Neural cell (in vitro differentiated cells): ENCODE measurements around the gene ZNF276. TPM values are rescaled to one million over a fixed set of nuclear protein-coding genes. Genes with fewer than 3 reads are reported as not detected.

ENCODE experiments used
- H2AFZ ChIP-seq: fragments of 200-600, 300-800 bp; sonication (generic), shearing (Covaris generic); 2 replicates; pipeline ENCODE4 v1.6.0; 2014; ENCODE audit warnings: low read depth, mild to moderate bottlenecking, antibody characterized with exemption, low read length, moderate library complexity
- H3F3A ChIP-seq: fragments of 200-600 bp; shearing (Covaris generic); 2 replicates; pipeline ENCODE4 v1.6.1; 2016; ENCODE audit warnings: mild to moderate bottlenecking, moderate library complexity, mixed read lengths, antibody characterized with exemption, low read length; ENCODE audit not compliant: insufficient read depth, poor library complexity, severe bottlenecking
- H3K27ac ChIP-seq: fragments of 200-600, 300-800 bp; sonication (generic), shearing (Covaris generic); 2 replicates; pipeline ENCODE4 v1.5.1; 2014; ENCODE audit warnings: mild to moderate bottlenecking, low read length, moderate library complexity
- H3K27me3 ChIP-seq: fragments of 300-800, 200-600 bp; sonication (generic), shearing (Covaris generic); 2 replicates; pipeline ENCODE4 v1.6.0; 2014; ENCODE audit warnings: mild to moderate bottlenecking, low read depth, low read length, moderate library complexity; ENCODE audit not compliant: insufficient read depth
- H3K36me3 ChIP-seq: fragments of 300-800, 200-600 bp; sonication (generic), shearing (Covaris generic); 2 replicates; pipeline ENCODE4 v1.5.1; 2014; ENCODE audit warnings: mild to moderate bottlenecking, antibody characterized with exemption, low read length, moderate library complexity; ENCODE audit not compliant: insufficient read depth
- H3K4me2 ChIP-seq: fragments of 300-800, 200-600 bp; sonication (generic), shearing (Covaris generic); 2 replicates; pipeline ENCODE4 v1.6.0; 2014; ENCODE audit warnings: mild to moderate bottlenecking, low read length
- H3K4me3 ChIP-seq: fragments of 300-800, 200-600 bp; sonication (generic), shearing (Covaris generic); 2 replicates; pipeline ENCODE4 v1.5.1; 2014; ENCODE audit warnings: mild to moderate bottlenecking, low read length, moderate library complexity
- H3K79me2 ChIP-seq: fragments of 200-600 bp; shearing (Covaris generic); replicated peaks from 2 replicates; pipeline ENCODE4 v1.6.0; 2014; ENCODE audit warnings: mild to moderate bottlenecking, low read length, moderate library complexity; ENCODE audit not compliant: insufficient read depth
- H3K9ac ChIP-seq: fragments of 300-800, 200-600 bp; sonication (generic), shearing (Covaris generic); 2 replicates; pipeline ENCODE4 v1.6.1; 2016; ENCODE audit warnings: mild to moderate bottlenecking, low read length, mixed read lengths
- H3K9me2 ChIP-seq: fragments of 200-600 bp; shearing (Covaris generic); 2 replicates; pipeline ENCODE4 v1.6.1; 2016; ENCODE audit warnings: mild to moderate bottlenecking, low read length, mixed read lengths; ENCODE audit not compliant: insufficient read depth
- H3K9me3 ChIP-seq: fragments of 200-600, 300-800 bp; sonication (generic), shearing (Covaris generic); 2 replicates; pipeline ENCODE4 v1.6.1; 2016; ENCODE audit warnings: mild to moderate bottlenecking, mixed run types, low read length, moderate library complexity, mixed read lengths
- H4K20me1 ChIP-seq: fragments of 200-600 bp; shearing (Covaris generic); 2 replicates; pipeline ENCODE4 v1.6.1; 2016; ENCODE audit warnings: mild to moderate bottlenecking, mixed run types; ENCODE audit not compliant: insufficient read depth
- CTCF ChIP-seq: fragments of 450-650 bp; IDR thresholded peaks from 2 replicates; pipeline ENCODE4 v1.5.1; 2014; ENCODE audit warnings: antibody characterized with exemption, mild to moderate bottlenecking, moderate library complexity; ENCODE audit not compliant: poor library complexity, severe bottlenecking
- EP300 ChIP-seq: fragments of 450-650 bp; conservative IDR thresholded peaks from 2 replicates; pipeline ENCODE4 v1.6.1; 2014; ENCODE audit warnings: antibody characterized with exemption, mild to moderate bottlenecking, moderate library complexity; ENCODE audit not compliant: poor library complexity, severe bottlenecking
- EZH2 ChIP-seq: fragments of 200-600, 300-800 bp; shearing (Covaris generic), sonication (generic); IDR thresholded peaks from 2 replicates; pipeline ENCODE4 v1.6.1; 2014; ENCODE audit warnings: antibody characterized with exemption, low read length, borderline replicate concordance, mild to moderate bottlenecking; ENCODE audit not compliant: insufficient read depth, poor library complexity, severe bottlenecking
- MXI1 ChIP-seq: fragments of 450-650 bp; conservative IDR thresholded peaks from 2 replicates; pipeline ENCODE4 v1.6.1; 2014; ENCODE audit warnings: antibody characterized with exemption, mild to moderate bottlenecking; ENCODE audit not compliant: poor library complexity, severe bottlenecking
- POLR2AphosphoS5 ChIP-seq: IDR thresholded peaks from 2 replicates; pipeline ENCODE4 v1.6.1; 2012
- RAD21 ChIP-seq: fragments of 450-650 bp; conservative IDR thresholded peaks from 2 replicates; pipeline ENCODE4 v1.6.1; 2014; ENCODE audit warnings: antibody characterized with exemption, mild to moderate bottlenecking, moderate library complexity
- REST ChIP-seq: IDR thresholded peaks from 2 replicates; pipeline ENCODE4 v1.6.1; 2012; ENCODE audit warnings: borderline replicate concordance
- SMC3 ChIP-seq: fragments of 450-650 bp; conservative IDR thresholded peaks from 2 replicates; pipeline ENCODE4 v1.6.1; 2014; ENCODE audit warnings: antibody characterized with exemption, mild to moderate bottlenecking, moderate library complexity; ENCODE audit not compliant: poor library complexity
- TAF1 ChIP-seq: IDR thresholded peaks from 2 replicates; pipeline ENCODE4 v1.6.1; 2012; ENCODE audit warnings: low read depth
- polyA plus RNA-seq: library from polyadenylated mRNA; depleted of rRNA; stranded (reverse); fragments of >200 nt; gene quantifications from 2 replicates; pipeline ENCODE4 v1.2.3, GENCODE V29; 2014

The ZNF276 gene
- polyA plus RNA-seq, 1 donor from 2014 or later: 35.4 TPM

GRCh38 chr16:89765292-89765830 lies 44.0 kb downstream of the ZNF276 start:
- H3K9ac ChIP-seq: no peak overlapping the region
- no peak overlapping the region for H2AFZ ChIP-seq
- no peaks in the 10 kb centered on the region for H3K79me2 ChIP-seq
- no peak overlapping the region for H3K27ac ChIP-seq
- H3F3A ChIP-seq: no peaks in the 10 kb centered on the region
- H3K4me3 ChIP-seq: no peak overlapping the region
- H3K9me2 ChIP-seq: no peaks in the 10 kb centered on the region
- H3K4me2 ChIP-seq: no peak overlapping the region
- no peaks in the 10 kb centered on the region for H4K20me1 ChIP-seq
- no peaks in the 10 kb centered on the region for H3K36me3 ChIP-seq
- H3K27me3 ChIP-seq: no peaks in the 10 kb centered on the region
- TF ChIP-seq CTCF: no peak
- no peak for TF ChIP-seq REST
- no peak for TF ChIP-seq EZH2
- no peak for TF ChIP-seq TAF1
- no peak for TF ChIP-seq SMC3
- no peak for TF ChIP-seq POLR2AphosphoS5
- TF ChIP-seq MXI1: no peak
- TF ChIP-seq EP300: no peak
- no peak for TF ChIP-seq RAD21
- no peaks in the 10 kb centered on the region for H3K9me3 ChIP-seq

- Histone ChIP-seq H3K27me3 (no peaks in the 10 kb centered on the region), H3K9me2 (no peaks in the 10 kb centered on the region), H2AFZ (no peak overlapping the region), H3K36me3 (no peaks in the 10 kb centered on the region), H3K4me2 (no peak overlapping the region), H3F3A (no peaks in the 10 kb centered on the region), H3K4me3 (no peak overlapping the region), H3K9me3 (no peaks in the 10 kb centered on the region), H4K20me1 (no peaks in the 10 kb centered on the region), H3K9ac (no peak overlapping the region), H3K79me2 (no peaks in the 10 kb centered on the region), H3K27ac (no peak overlapping the region)
- TF ChIP-seq POLR2AphosphoS5 (no peak), EZH2 (no peak), TAF1 (no peak), MXI1 (no peak), RAD21 (no peak), REST (no peak), EP300 (no peak)
Measured at GRCh38 chr16:89770367-89770766, 49.0 kb downstream of the ZNF276 start.
